ENCODE data around the gene IGHMBP2. TPM values are rescaled to one million over a fixed set of nuclear protein-coding genes. Genes with fewer than 3 reads are reported as not detected.

Gene IGHMBP2
- total RNA-seq, 1 experiment from 2014 or later = 27.8 TPM

DNA sequence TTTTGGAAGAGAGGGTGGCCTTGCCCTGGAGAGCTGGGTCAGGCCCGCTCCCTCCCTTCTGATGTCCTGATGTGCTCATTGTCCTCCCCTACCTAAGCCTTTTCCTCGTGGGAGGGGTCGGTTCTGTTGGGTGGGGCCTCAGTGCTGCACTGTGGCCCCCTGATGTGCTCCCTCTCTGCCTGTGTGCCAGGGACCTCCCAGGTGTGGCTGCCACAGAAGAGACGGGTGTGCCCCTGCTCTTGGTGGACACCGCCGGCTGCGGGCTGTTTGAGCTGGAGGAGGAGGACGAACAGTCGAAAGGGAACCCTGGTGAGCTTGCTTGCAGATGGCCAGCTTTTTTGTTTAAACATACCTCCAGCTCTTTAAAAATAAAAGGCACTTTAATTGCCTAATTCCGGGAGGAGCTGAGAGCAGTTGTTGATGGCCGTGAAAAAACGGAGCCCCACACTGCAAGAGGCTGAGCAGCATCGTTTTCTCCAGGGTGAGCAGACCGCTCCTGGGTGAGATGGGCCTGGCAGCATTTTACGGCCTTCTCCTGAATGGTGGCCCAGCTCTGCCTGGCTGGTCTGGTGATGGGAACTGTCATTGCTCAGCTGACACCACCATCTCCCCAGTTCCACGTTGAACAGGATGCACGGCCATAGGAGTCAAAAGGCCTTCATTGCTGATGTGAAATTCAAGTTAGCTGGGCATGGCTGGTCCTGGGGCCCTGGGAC lies 30.1 kb downstream of the IGHMBP2 start:
- no peak overlapping the region for H3K27ac ChIP-seq (ENCODE audit: low read length)
- intact Hi-C loops (cut with micrococcal nuclease; ENCODE audit: unreplicated experiment) = no loop called here
- no peaks in the 10 kb centered on the region for H3K4me1 ChIP-seq (ENCODE audit: control insufficient read depth, insufficient read depth, low read length)
- in situ Hi-C loops (cut with HindIII; ENCODE audit: low pct_unique_long_range_greater_than_20kb, low sequenced_read_pairs) = no loop called here
- H3K4me3 ChIP-seq (ENCODE audit: low read depth in 2 of 2, low read length in 2 of 2) = no peak overlapping the region
- no peaks in the 10 kb centered on the region for H3K27me3 ChIP-seq (ENCODE audit: control insufficient read depth, insufficient read depth, low read length)
- ATAC-seq (no peak), DNase-seq (ENCODE audit: low read depth, low spot score) (no peak)
- TF ChIP-seq POLR2AphosphoS5 (IDR thresholded peaks at IDR 0.05; ENCODE audit: low read depth, low read length) = no peak
- TF ChIP-seq, protein P1, sequence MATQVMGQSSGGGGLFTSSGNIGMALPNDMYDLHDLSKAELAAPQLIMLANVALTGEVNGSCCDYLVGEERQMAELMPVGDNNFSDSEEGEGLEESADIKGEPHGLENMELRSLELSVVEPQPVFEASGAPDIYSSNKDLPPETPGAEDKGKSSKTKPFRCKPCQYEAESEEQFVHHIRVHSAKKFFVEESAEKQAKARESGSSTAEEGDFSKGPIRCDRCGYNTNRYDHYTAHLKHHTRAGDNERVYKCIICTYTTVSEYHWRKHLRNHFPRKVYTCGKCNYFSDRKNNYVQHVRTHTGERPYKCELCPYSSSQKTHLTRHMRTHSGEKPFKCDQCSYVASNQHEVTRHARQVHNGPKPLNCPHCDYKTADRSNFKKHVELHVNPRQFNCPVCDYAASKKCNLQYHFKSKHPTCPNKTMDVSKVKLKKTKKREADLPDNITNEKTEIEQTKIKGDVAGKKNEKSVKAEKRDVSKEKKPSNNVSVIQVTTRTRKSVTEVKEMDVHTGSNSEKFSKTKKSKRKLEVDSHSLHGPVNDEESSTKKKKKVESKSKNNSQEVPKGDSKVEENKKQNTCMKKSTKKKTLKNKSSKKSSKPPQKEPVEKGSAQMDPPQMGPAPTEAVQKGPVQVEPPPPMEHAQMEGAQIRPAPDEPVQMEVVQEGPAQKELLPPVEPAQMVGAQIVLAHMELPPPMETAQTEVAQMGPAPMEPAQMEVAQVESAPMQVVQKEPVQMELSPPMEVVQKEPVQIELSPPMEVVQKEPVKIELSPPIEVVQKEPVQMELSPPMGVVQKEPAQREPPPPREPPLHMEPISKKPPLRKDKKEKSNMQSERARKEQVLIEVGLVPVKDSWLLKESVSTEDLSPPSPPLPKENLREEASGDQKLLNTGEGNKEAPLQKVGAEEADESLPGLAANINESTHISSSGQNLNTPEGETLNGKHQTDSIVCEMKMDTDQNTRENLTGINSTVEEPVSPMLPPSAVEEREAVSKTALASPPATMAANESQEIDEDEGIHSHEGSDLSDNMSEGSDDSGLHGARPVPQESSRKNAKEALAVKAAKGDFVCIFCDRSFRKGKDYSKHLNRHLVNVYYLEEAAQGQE (IDR thresholded peaks at IDR 0.05; ENCODE audit: insufficient read depth in 1 of 2, low read depth in 2 of 2, low read length in 1 of 2) = no peak
- TF ChIP-seq SIN3A (IDR thresholded peaks at IDR 0.05; ENCODE audit: borderline replicate concordance, insufficient read depth, low read depth, low read length) = no peak
- TF ChIP-seq, protein P2, sequence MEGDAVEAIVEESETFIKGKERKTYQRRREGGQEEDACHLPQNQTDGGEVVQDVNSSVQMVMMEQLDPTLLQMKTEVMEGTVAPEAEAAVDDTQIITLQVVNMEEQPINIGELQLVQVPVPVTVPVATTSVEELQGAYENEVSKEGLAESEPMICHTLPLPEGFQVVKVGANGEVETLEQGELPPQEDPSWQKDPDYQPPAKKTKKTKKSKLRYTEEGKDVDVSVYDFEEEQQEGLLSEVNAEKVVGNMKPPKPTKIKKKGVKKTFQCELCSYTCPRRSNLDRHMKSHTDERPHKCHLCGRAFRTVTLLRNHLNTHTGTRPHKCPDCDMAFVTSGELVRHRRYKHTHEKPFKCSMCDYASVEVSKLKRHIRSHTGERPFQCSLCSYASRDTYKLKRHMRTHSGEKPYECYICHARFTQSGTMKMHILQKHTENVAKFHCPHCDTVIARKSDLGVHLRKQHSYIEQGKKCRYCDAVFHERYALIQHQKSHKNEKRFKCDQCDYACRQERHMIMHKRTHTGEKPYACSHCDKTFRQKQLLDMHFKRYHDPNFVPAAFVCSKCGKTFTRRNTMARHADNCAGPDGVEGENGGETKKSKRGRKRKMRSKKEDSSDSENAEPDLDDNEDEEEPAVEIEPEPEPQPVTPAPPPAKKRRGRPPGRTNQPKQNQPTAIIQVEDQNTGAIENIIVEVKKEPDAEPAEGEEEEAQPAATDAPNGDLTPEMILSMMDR (IDR thresholded peaks at IDR 0.05) = no peak
- TF ChIP-seq TCF7L2 (IDR thresholded peaks at IDR 0.05; ENCODE audit: low read depth, low read length) = no peak
- ChIA-PET CTCF (no interaction called here), POLR2A (no interaction called here)
- BruUV-seq (replicated peaks) = no TSS peak
- no peaks in the 10 kb centered on the region for H3K9me3 ChIP-seq (ENCODE audit: control insufficient read depth, insufficient read depth, low read depth, low read length)
- H3K36me3 ChIP-seq (ENCODE audit: control insufficient read depth, insufficient read depth, low read length) = peaks cover 3% of the 10 kb centered on the region; the same call in 1 of the 2 replicates

DNA sequence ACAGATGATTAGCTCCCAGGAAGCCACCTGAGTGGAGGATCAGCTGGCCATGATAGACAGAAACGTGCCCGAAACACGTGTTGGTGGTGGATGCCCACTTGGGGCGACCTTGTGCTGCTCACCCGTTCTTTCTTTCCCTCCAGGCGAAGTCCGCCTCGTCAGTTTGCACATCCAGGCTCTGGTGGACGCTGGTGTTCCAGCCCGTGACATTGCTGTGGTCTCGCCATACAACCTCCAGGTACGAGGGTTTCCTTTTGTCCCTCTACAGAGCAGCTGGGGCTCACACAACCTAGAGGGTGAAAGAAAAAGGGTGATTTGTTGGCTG lies 30.6 kb downstream of the IGHMBP2 start:
- CTCF ChIA-PET = no interaction called here
- ATAC-seq (no peak), DNase-seq (ENCODE audit: low read depth, low spot score) (no peak)
- Histone ChIP-seq H3K4me1 (ENCODE audit: control insufficient read depth, insufficient read depth, low read length) (no peaks in the 10 kb centered on the region), H3K4me3 (ENCODE audit: low read depth in 2 of 2, low read length in 2 of 2) (no peak overlapping the region), H3K36me3 (ENCODE audit: control insufficient read depth, insufficient read depth, low read length) (peaks cover 3% of the 10 kb centered on the region; the same call in 1 of the 2 replicates), H3K27me3 (ENCODE audit: control insufficient read depth, insufficient read depth, low read length) (no peaks in the 10 kb centered on the region), H3K9me3 (ENCODE audit: control insufficient read depth, insufficient read depth, low read depth, low read length) (no peaks in the 10 kb centered on the region), H3K27ac (ENCODE audit: low read length) (no peak overlapping the region)
- TF ChIP-seq POLR2AphosphoS5 (IDR thresholded peaks at IDR 0.05; ENCODE audit: low read depth, low read length) (no peak), SIN3A (IDR thresholded peaks at IDR 0.05; ENCODE audit: borderline replicate concordance, insufficient read depth, low read depth, low read length) (no peak)
- TF ChIP-seq, protein P2 (IDR thresholded peaks at IDR 0.05) = no peak
- intact Hi-C loops (cut with micrococcal nuclease; ENCODE audit: unreplicated experiment) = no loop called here
- POLR2A ChIA-PET = no interaction called here
- in situ Hi-C loops (cut with HindIII; ENCODE audit: low pct_unique_long_range_greater_than_20kb, low sequenced_read_pairs) = no loop called here
- no TSS peak for BruUV-seq (replicated peaks)

Measured in Panc1 (cell line).